ENCODE data around the gene CDKAL1. TPM values are rescaled to one million over a fixed set of nuclear protein-coding genes. Genes with fewer than 3 reads are reported as not detected.

CDKAL1 gene
- polyA plus RNA-seq, 2 of the 4 experiments (the other 2 are of a cell fraction): 4.7 to 8.3 TPM

DNA sequence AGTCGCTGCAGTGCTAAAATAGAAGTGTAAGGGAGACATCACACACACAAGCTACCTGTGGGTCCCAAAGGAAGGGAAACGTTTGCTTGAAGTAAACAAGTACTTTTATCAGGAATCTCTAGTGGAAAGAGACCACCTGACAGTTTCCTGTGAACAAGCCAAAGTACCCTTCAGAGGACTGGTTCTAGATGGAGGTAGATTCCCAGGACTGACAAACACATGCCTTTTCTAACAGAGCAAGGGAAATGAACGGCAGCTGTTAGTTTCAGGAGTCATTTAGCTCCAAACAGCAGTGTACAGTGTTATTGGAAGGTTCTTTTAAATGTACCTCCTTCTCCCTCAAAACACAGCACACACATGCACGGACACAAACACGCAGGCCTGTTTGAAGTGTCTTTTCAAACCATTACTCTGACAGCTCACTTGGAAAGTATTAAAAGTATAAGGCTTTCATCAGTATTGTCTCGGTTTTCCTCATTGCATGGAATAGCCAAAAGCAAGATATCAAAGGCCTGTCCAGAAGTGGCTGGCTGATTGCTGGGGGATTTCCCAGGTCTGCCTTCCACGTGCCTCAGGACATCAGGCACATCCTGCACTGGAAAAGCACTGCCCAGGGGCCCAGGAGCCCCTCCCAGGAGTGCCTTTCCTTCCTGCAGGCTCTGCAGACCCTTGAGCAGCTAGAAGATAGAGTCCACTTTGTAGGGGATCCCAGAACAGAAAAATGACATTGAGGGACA is 666.0 kb downstream of the CDKAL1 start:
- CTCF ChIA-PET: interaction anchor here (0.9 kb wide), 1 partner anchor 9 kb away, joined by 4 read pairs; no protein-coding TSS in a partner anchor
- H3K4me2 ChIP-seq: no peak overlapping the region
- 74% methylated on average over 7 of the region's 7 CpGs for WGBS (ENCODE audit: missing lambda C conversion rate)
- H3K9me3 ChIP-seq: no peaks in the 10 kb centered on the region
- no peak overlapping the region for H3K27ac ChIP-seq
- POLR2A ChIA-PET: no interaction called here
- TF ChIP-seq, protein P1, sequence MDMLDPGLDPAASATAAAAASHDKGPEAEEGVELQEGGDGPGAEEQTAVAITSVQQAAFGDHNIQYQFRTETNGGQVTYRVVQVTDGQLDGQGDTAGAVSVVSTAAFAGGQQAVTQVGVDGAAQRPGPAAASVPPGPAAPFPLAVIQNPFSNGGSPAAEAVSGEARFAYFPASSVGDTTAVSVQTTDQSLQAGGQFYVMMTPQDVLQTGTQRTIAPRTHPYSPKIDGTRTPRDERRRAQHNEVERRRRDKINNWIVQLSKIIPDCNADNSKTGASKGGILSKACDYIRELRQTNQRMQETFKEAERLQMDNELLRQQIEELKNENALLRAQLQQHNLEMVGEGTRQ (IDR thresholded peaks at IDR 0.05): no peak
- TF ChIP-seq HOXA7 (CRISPR knock-in tag; IDR thresholded peaks at IDR 0.05): no peak
- TF ChIP-seq EHF (CRISPR knock-in tag; IDR thresholded peaks at IDR 0.05): no peak
- TF ChIP-seq HOXB13 (CRISPR knock-in tag; IDR thresholded peaks at IDR 0.05; ENCODE audit: low read depth): no peak
- TF ChIP-seq ZNF302 (CRISPR knock-in tag; IDR thresholded peaks at IDR 0.05): no peak
- TF ChIP-seq TP53 (CRISPR knock-in tag; IDR thresholded peaks at IDR 0.05): no peak
- TF ChIP-seq CBX8 (IDR thresholded peaks at IDR 0.05): no peak
- TF ChIP-seq CHD2 (IDR thresholded peaks at IDR 0.05; ENCODE audit: low read length, partially characterized antibody): no peak
- no peak for TF ChIP-seq CHD4 (IDR thresholded peaks at IDR 0.05; ENCODE audit: borderline replicate concordance)
- TF ChIP-seq POLR2AphosphoS2 (conservative IDR thresholded peaks at IDR 0.05; ENCODE audit: low read length): no peak
- TF ChIP-seq ZC3H11A (IDR thresholded peaks at IDR 0.05): no peak
- TF ChIP-seq RNF2 (IDR thresholded peaks at IDR 0.05; ENCODE audit: borderline replicate concordance, low read depth): no peak
- TF ChIP-seq SMC3 (IDR thresholded peaks at IDR 0.05): no peak
- TF ChIP-seq, protein P2, sequence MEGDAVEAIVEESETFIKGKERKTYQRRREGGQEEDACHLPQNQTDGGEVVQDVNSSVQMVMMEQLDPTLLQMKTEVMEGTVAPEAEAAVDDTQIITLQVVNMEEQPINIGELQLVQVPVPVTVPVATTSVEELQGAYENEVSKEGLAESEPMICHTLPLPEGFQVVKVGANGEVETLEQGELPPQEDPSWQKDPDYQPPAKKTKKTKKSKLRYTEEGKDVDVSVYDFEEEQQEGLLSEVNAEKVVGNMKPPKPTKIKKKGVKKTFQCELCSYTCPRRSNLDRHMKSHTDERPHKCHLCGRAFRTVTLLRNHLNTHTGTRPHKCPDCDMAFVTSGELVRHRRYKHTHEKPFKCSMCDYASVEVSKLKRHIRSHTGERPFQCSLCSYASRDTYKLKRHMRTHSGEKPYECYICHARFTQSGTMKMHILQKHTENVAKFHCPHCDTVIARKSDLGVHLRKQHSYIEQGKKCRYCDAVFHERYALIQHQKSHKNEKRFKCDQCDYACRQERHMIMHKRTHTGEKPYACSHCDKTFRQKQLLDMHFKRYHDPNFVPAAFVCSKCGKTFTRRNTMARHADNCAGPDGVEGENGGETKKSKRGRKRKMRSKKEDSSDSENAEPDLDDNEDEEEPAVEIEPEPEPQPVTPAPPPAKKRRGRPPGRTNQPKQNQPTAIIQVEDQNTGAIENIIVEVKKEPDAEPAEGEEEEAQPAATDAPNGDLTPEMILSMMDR (IDR thresholded peaks at IDR 0.05): no peak
- DNase-seq (ENCODE audit: low read depth in 1 of 2, low spot score in 1 of 2) (no peak), FAIRE-seq (no peak), ATAC-seq (no peak)
- H3K4me1 ChIP-seq: no peaks in the 10 kb centered on the region
- H3K4me3 ChIP-seq: no peak overlapping the region

DNA sequence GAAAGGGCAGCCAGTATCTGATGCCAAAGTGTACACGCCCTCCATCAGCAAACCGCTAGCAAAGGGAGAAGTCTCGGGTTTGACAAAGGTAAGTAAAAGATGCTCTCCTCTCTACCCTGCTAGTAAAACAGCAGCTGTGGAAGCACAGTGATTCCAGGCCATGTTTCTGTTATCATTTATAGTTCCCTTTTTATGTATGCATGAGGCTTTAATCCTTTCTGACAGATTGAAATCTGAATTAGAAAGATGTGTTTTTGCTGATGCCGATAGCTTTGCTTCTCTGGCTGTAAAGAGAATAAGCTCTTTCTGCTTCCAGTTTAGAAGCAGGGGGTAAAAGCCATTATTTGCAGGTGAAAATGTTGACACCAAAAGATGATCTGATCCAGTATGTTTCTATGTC is 666.9 kb downstream of the CDKAL1 start:
- no peak overlapping the region for H3K4me2 ChIP-seq
- POLR2A ChIA-PET: no interaction called here
- no peak overlapping the region for H3K4me3 ChIP-seq
- H3K27ac ChIP-seq: no peak overlapping the region
- no peaks in the 10 kb centered on the region for H3K9me3 ChIP-seq
- no peaks in the 10 kb centered on the region for H3K4me1 ChIP-seq
- TF ChIP-seq CHD4 (IDR thresholded peaks at IDR 0.05; ENCODE audit: borderline replicate concordance): no peak
- TF ChIP-seq NFE2L2 (conservative IDR thresholded peaks at IDR 0.05; ENCODE audit: low read length): no peak
- TF ChIP-seq MYC (IDR thresholded peaks at IDR 0.05; ENCODE audit: borderline replicate concordance, low read length): no peak
- no peak for TF ChIP-seq EHF (CRISPR knock-in tag; IDR thresholded peaks at IDR 0.05)
- no peak for TF ChIP-seq SREBF2 (IDR thresholded peaks at IDR 0.05)
- no peak for TF ChIP-seq HOXB13 (CRISPR knock-in tag; IDR thresholded peaks at IDR 0.05; ENCODE audit: low read depth)
- TF ChIP-seq RNF2 (IDR thresholded peaks at IDR 0.05; ENCODE audit: borderline replicate concordance, low read depth): no peak
- TF ChIP-seq HOXB5 (CRISPR knock-in tag; IDR thresholded peaks at IDR 0.05): no peak
- TF ChIP-seq, protein P3, sequence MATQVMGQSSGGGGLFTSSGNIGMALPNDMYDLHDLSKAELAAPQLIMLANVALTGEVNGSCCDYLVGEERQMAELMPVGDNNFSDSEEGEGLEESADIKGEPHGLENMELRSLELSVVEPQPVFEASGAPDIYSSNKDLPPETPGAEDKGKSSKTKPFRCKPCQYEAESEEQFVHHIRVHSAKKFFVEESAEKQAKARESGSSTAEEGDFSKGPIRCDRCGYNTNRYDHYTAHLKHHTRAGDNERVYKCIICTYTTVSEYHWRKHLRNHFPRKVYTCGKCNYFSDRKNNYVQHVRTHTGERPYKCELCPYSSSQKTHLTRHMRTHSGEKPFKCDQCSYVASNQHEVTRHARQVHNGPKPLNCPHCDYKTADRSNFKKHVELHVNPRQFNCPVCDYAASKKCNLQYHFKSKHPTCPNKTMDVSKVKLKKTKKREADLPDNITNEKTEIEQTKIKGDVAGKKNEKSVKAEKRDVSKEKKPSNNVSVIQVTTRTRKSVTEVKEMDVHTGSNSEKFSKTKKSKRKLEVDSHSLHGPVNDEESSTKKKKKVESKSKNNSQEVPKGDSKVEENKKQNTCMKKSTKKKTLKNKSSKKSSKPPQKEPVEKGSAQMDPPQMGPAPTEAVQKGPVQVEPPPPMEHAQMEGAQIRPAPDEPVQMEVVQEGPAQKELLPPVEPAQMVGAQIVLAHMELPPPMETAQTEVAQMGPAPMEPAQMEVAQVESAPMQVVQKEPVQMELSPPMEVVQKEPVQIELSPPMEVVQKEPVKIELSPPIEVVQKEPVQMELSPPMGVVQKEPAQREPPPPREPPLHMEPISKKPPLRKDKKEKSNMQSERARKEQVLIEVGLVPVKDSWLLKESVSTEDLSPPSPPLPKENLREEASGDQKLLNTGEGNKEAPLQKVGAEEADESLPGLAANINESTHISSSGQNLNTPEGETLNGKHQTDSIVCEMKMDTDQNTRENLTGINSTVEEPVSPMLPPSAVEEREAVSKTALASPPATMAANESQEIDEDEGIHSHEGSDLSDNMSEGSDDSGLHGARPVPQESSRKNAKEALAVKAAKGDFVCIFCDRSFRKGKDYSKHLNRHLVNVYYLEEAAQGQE (IDR thresholded peaks at IDR 0.05): no peak
- TF ChIP-seq, protein P4, sequence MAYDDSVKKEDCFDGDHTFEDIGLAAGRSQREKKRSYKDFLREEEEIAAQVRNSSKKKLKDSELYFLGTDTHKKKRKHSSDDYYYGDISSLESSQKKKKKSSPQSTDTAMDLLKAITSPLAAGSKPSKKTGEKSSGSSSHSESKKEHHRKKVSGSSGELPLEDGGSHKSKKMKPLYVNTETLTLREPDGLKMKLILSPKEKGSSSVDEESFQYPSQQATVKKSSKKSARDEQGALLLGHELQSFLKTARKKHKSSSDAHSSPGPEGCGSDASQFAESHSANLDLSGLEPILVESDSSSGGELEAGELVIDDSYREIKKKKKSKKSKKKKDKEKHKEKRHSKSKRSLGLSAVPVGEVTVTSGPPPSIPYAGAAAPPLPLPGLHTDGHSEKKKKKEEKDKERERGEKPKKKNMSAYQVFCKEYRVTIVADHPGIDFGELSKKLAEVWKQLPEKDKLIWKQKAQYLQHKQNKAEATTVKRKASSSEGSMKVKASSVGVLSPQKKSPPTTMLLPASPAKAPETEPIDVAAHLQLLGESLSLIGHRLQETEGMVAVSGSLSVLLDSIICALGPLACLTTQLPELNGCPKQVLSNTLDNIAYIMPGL (CRISPR knock-in tag; IDR thresholded peaks at IDR 0.05; ENCODE audit: borderline replicate concordance): no peak
- no peak for TF ChIP-seq SMC3 (IDR thresholded peaks at IDR 0.05)
- TF ChIP-seq CHD2 (IDR thresholded peaks at IDR 0.05; ENCODE audit: low read length, partially characterized antibody): no peak
- WGBS (ENCODE audit: missing lambda C conversion rate): 63% methylated on average over 4 of the region's 4 CpGs
- DNase-seq (ENCODE audit: low read depth in 1 of 2, low spot score in 1 of 2) (no peak), ATAC-seq (no peak), FAIRE-seq (no peak)
- CTCF ChIA-PET: no interaction called here
